ENCODE measurements around the gene LIMCH1. TPM values are rescaled to one million over a fixed set of nuclear protein-coding genes. Genes with fewer than 3 reads are reported as not detected.

LIMCH1 gene
- total RNA-seq, 1 experiment from 2014 or later, result 24.5 TPM

DNA sequence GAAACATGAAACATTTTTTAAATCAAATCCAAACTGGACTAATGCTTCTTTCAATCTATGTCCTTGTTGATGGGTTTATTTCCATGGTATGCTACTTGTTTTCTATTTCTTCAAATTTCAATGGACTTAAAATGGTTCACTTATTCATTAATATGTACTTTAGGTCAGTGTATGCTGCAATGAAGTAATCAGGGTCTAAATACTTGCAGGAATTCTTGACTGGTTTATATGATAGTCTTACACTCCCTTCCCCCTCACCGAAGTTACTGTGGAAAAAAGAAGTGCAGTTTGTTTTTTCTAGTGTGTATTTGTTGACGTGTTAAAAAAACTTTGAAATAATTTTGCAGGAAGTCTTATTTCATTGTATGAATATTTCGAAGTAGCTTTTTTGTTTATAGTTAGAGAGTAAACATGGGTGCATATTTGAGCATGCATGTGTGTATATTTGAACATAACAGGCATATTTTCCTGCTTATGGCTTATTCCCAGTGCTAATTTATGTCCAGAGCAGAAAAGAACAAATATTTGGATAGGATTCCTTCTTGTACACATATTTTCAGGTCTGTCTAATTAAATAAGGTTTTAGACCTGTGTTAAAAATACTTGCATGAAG is 65.0 kb downstream of the LIMCH1 start:
- DNase-seq (ENCODE audit: low spot score), result no peak

DNA sequence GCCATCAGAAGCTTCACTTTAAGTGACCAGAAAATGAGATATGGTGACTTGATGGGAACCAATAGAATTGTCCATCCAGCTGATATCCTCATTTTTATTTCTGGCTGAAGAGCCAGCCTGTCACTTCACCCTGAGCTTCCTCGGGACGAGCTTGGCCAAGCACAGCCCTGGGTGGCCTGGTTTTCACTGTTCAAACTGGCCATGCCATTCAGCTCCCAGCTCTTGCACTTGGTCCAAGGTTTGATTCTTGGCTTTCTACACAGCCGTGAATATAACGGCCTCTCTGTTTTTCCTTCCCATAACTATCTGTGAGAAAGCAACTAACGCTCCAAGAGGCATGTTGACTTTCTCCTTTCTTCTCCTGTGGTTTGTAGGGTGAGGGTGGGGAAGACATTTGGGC is 71.9 kb downstream of the LIMCH1 start:
- DNase-seq (ENCODE audit: low spot score), result no peak

DNA sequence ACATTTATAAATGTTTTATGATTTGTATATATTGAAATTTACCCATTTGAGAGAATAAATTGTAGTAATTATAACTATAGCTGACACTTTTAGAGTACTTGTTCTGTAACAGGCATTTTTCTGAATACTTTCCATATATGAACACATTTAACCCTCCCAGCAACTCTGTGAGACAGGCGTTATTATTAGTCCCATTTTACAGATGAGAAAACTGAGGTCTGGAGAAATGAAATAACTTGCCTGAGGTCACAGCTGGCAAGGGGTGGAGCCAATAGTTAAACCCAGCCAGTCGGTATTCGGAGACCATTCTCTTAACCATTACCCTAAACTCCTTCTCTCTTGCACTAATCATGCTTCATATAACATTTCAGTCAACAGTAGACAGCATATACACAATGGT is 72.5 kb downstream of the LIMCH1 start:
- no peak for DNase-seq (ENCODE audit: low spot score)

- DNase-seq (ENCODE audit: low spot score), result no peak
These were observed 73.3 kb downstream of the LIMCH1 start for GRCh38 chr4:41611124-41611838.

DNA sequence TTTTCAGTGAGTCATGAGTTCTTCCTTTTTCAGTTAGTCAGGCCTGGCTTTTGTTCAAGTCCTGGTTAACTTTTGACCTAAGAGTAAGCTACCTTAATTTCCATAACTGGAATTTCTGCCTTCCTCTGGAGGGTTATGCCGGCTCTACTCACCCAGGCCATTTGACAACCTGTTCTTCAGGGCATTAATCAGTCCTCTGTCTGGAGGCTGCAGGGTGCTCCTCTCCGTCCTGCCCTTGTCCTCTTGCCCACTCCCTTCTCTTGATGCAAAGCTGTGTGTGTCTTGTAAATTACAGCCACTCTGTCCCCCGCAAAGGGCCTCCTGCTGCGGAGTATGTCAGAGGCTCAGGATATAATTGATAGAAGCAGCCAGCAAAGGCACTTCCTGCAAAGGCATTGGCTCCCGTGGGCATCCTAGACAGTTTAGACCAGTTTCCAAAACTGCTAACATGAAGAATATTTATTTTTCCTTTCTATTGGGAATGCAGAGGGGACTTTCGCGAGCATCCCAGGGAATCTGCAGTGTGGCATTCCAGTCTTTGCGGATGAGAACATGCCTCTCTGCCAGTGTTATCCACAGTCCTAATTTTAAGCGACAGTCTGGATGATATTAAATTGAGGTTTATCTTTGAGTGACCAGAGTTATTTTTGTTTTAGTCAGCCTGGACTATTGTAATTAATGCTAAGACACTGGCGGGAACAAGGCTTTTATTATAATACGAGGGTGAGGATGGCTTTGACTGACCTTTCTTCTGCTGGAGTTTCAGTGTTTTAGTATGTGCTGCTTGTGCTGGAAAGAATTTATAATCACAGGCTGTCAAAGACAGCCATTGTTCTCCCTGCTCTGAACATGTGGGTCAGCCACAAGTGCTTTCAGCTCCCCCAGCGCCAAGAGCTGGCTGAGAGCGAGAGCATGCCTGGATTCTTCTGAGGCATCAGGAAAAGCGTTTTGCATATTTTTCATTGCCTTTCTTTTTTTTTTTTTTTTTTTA is 74.2 kb downstream of the LIMCH1 start:
- peak; percentile 61 for DNase-seq (ENCODE audit: low spot score)

DNA sequence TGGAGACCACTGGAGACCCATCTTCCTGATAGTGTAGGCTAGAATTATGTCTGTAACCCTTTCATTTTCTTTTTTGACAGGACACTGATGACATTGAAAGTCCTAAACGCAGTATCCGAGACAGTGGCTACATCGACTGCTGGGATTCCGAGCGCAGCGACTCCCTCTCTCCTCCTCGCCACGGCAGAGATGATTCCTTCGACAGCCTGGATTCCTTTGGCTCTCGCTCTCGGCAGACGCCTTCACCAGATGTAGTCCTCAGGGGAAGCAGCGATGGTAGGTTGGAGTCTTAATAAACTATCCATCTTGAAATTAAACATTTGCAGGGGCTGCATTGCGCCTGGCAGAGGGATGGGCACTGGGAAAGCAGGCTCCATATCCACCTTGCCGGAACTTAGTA is 75.4 kb downstream of the LIMCH1 start:
- no peak for DNase-seq (ENCODE audit: low spot score)

DNA sequence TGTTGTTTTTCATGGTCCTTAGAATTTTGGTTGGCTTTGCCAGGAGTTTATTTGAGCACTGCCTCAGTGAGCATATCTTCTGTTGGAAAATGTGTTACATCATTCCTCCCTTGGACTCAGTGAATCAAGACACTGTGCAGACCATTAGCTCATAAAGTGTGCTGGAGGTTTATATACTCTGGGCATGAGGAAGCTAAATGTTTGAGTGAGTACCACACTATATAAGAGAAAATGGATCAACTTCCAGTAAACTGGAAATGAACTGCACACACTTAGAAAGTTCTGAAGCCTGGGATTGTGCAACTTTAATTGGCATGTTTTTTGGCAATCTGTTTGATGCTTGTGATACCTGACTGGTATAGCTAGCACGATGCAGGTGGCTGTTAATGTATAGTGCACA is 75.9 kb downstream of the LIMCH1 start:
- DNase-seq (ENCODE audit: low spot score), result no peak

DNA sequence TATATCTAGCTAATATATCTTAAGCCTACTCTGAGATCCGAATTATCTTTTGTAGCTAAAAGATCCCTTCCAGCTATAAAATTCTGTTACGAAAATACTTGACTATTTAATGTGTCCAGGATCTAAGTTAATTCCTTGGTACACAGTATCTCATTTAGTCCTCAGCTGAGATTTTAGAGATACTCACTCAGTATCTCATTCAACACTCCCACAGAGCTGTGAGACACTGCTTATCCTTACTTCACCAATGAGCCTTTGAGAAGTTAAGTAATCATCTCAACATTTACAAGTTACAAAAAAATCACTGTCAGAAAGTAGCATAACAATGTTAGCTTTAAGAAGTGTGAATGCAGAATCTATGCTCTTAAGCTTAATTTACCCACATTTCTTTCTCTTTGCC is 76.6 kb downstream of the LIMCH1 start:
- DNase-seq (ENCODE audit: low spot score), result no peak

- no peak for DNase-seq (ENCODE audit: low spot score)
These were observed 81.2 kb downstream of the LIMCH1 start for GRCh38 chr4:41619161-41619560.

DNA sequence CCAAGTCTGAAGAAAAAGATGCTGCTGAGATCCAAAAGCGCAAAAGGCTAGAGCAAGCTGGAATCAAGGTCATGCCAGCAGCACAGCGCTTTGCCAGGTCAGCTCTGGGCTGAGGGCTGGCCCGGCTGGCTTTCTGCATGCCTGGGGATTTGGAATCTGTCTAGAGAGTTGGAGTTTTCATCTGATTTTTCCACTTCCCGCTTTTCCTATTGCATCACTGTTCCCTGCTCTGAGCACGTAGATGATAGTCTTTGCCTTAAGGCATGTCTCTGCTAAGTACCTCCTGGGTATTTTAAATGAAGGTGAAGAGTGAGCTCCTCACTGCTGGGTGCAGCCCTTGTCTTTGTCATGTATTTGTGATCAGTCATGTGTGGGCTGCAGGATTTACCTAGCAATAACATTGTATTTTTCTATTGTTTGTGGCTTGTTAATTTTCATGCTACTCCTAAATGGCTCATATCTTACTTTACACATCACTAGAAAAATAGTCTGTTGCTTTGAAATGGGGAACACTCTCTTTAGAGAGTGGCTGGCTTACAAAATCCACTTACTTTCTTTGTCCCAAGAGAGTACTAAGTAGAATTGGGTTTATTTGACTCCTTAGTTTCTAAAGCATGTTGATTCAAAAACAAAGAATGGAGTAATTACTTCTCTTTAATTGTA is 82.8 kb downstream of the LIMCH1 start:
- DNase-seq (ENCODE audit: low spot score), result no peak

- no peak for DNase-seq (ENCODE audit: low spot score)
These were observed 84.8 kb downstream of the LIMCH1 start for GRCh38 chr4:41622787-41623186.

GRCh38 chr4:41624765-41625164 is 86.8 kb downstream of the LIMCH1 start:
- no peak for DNase-seq (ENCODE audit: low spot score)

DNA sequence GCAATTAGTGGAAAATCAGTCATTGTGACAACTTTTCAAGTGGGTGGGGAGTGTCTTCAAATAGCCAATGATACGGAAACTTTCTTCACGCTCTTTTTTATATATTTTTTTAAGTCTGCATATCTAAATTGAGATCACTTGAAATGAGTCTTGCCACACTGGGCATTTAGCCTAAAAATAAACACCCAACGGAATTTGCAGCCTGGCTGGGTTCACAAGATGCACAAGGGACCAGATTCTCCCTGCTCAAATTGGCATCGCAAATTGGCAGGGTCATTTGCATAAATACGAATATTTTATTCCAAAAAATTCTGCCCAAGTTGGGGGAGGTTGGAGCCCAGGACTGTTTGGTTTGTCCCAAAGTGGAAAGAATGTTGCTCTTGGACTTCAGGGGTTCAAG is 87.6 kb downstream of the LIMCH1 start:
- DNase-seq (ENCODE audit: low spot score), result no peak

DNA sequence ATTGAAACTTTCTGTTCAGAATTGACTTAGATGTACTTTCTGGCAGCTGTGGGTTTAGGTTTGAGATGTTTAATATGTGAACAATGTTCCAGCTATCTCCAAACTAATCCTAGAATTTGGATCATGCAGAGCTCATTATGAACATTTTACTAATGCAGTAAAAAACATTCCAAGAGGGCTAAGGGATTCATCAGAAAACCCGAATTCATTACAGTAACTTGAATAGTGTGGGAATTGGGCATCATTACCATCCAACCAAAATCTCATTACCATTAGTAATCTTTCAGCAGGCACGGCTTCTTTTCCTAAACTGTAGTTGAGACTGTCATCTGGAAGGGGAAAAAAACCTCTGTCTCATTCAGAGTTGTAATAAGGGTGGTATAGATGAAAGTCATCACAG is 91.0 kb downstream of the LIMCH1 start:
- no peak for DNase-seq (ENCODE audit: low spot score)

- DNase-seq (ENCODE audit: low spot score), result no peak
These were observed 93.6 kb downstream of the LIMCH1 start for GRCh38 chr4:41631523-41631922.

GRCh38 chr4:41632481-41633073 is 94.6 kb downstream of the LIMCH1 start:
- DNase-seq (ENCODE audit: low spot score), result no peak

DNA sequence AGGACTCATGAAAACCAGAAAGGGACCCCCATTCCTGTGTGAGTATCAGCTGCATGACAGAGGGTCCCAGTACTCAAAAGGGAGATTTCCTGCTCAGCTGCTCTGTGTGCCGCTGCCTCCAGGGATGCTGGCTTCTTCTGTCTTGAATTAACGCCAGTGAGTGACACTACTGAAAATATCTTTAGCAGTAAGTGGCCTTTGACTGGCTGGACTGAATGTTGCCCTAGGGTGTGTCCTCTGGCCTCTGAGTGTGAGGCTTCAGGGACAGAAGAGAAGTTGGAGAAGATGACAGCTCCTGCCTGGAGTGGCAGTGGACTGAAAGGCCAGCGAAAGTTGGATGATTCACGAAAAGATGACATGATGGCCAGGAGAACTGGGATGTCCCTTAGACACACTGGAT is 95.4 kb downstream of the LIMCH1 start:
- no peak for DNase-seq (ENCODE audit: low spot score)

- DNase-seq (ENCODE audit: low spot score), result no peak
These were observed 97.5 kb downstream of the LIMCH1 start for GRCh38 chr4:41635441-41635840.

DNA sequence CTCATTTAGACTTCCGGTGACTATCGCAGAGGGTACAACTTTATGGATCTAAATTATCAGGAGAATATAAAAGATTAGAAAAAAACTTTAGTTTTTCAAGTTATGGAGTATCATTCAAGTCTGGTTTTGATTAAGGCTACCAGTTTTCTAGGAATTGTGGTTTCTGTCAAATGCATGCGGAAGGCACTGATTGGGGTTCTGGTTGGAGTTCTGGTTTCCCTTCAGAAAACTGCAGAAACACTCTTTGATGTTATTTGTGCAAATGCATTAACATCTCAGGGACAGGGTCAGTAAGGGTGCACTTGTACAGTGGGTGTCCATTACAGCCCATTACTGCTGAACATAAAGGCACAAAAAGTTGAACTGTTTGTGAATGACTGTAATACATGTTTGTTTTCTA is 100.2 kb downstream of the LIMCH1 start:
- DNase-seq (ENCODE audit: low spot score), result no peak

GRCh38 chr4:41638866-41639265 is 100.9 kb downstream of the LIMCH1 start:
- DNase-seq (ENCODE audit: low spot score), result peak; percentile 53

GRCh38 chr4:41639291-41639690 is 101.3 kb downstream of the LIMCH1 start:
- DNase-seq (ENCODE audit: low spot score), result peak; percentile 29

DNA sequence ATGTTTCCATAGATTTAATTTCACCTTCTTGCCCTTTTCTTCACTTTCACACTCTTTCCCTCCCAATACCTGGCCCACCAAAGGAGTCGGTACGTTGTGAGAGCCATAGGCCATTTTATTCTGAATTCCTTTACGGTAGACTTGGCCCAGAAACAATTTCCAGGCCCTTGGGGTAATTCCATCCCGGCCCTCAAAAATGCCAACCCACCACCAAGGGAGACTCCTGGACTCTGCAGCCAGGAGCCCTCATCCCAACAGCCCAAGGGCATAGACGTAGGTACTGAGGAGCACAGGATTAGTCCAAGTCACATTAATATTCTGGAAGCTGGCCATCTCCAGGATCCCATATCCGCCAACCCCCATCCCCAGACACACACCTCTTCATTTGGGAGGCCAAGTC is 102.9 kb downstream of the LIMCH1 start:
- DNase-seq (ENCODE audit: low spot score), result no peak

Measured in H4 (cell line).